K562 (cell line): ENCODE data around the gene EMC9. TPM values are rescaled to one million over a fixed set of nuclear protein-coding genes. Genes with fewer than 3 reads are reported as not detected.

Source experiments
- ATAC-seq: fragments of 200-7000 bp; cut with Tn5 transposase; 3 replicates; pipeline ENCODE4 v1.9.1; 2020; ENCODE audit warnings: moderate library complexity
- BruUV-seq: library from RNA; stranded (reverse); fragments of 400-500 nt; replicated peaks from 2 replicates; lab custom pipeline; 2021; lab: Mats Ljungman, UMichigan
- CTCF ChIA-PET: fragments of 300-600 bp; formaldehyde crosslinking; extraction: SDS; loops from one replicate; lab custom pipeline; 2021; ENCODE audit warnings: low intra/inter-chr PET ratio; lab: Yijun Ruan, JAX
- POLR2A ChIA-PET: fragments of 300-600, 350-650 bp; sonication (Branson Sonifier 250); formaldehyde crosslinking; extraction: SDS; loops from one replicate; lab custom pipeline; 2021; ENCODE audit warnings: antibody characterized with exemption, inconsistent platforms; lab: Yijun Ruan, JAX
- DNase-seq, 4 experiments: peaks; one replicate each; pipeline versions ENCODE4 v3.0.0 to v3.0.0-alpha.2; 2011 to 2018; ENCODE audit warnings: low spot score in 3 of 4, mixed read lengths in 3 of 4; ENCODE audit errors: extremely low read depth in 1 of 4
- FAIRE-seq: peaks from 2 replicates; lab custom pipeline; 2011; peaks lifted over from hg19 to GRCh38; lab: Jason Lieb, UNC
- H2AFZ ChIP-seq: 2 replicates; pipeline ENCODE4 v1.6.0; 2011; ENCODE audit warnings: low read depth, low read length, control low read depth, inconsistent platforms
- H3K27ac ChIP-seq: fragments of 200-600 bp; 3 replicates; pipeline ENCODE4 v1.8.0; 2011; ENCODE audit warnings: low read depth, mild to moderate bottlenecking, control low read depth, inconsistent platforms, low read length, moderate library complexity, mixed read lengths; ENCODE audit errors: extremely low read depth
- H3K27me3 ChIP-seq, 2 experiments: fragments of 300-600 bp in 1 of 2; 2 replicates in 1 of 2; 3 replicates in 1 of 2; pipeline versions ENCODE4 v1.6.0 to v1.8.0; 2011; ENCODE audit warnings: inconsistent platforms in 2 of 2, low read length in 2 of 2, mild to moderate bottlenecking in 1 of 2, mixed read lengths in 1 of 2, moderate library complexity in 1 of 2; ENCODE audit not compliant: control insufficient read depth in 2 of 2, insufficient read depth in 2 of 2
- H3K36me3 ChIP-seq: fragments of 300-600 bp; 3 replicates; pipeline ENCODE4 v1.8.0; 2011; ENCODE audit warnings: mild to moderate bottlenecking, low read length, inconsistent platforms; ENCODE audit not compliant: control insufficient read depth, insufficient read depth
- H3K4me1 ChIP-seq, 2 experiments: fragments of 200-600 bp in 1 of 2; replicated peaks in 1 of 2; 2 replicates in 1 of 2; 3 replicates in 1 of 2; pipeline versions ENCODE4 v1.5.1 to v1.8.0; 2011; ENCODE audit warnings: inconsistent platforms in 2 of 2, low read length in 2 of 2, mild to moderate bottlenecking in 1 of 2, mixed read lengths in 1 of 2, moderate library complexity in 1 of 2; ENCODE audit not compliant: control insufficient read depth in 2 of 2, insufficient read depth in 2 of 2
- H3K4me2 ChIP-seq: 2 replicates; pipeline ENCODE4 v1.6.1; 2011; ENCODE audit warnings: low read length, control low read depth, inconsistent platforms, mixed read lengths; ENCODE audit not compliant: insufficient read depth
- H3K4me3 ChIP-seq: fragments of 200-600 bp; sonication (generic), shearing (Covaris generic); 2 replicates; pipeline ENCODE4 v1.5.1; 2016; ENCODE audit warnings: control low read depth, inconsistent platforms
- H3K79me2 ChIP-seq: fragments of 200-600 bp; 3 replicates; pipeline ENCODE4 v1.8.0; 2011; ENCODE audit warnings: low read length, inconsistent platforms; ENCODE audit not compliant: control insufficient read depth, insufficient read depth
- H3K9ac ChIP-seq, 2 experiments: 2 replicates each; pipeline versions ENCODE4 v1.6.0 to v1.6.1; 2011; ENCODE audit warnings: low read depth in 2 of 2, low read length in 2 of 2, control low read depth in 1 of 2, inconsistent platforms in 1 of 2, mild to moderate bottlenecking in 1 of 2, mixed read lengths in 1 of 2; ENCODE audit not compliant: insufficient read depth in 1 of 2
- H3K9me1 ChIP-seq: one replicate; pipeline ENCODE4 v1.6.0; 2011; ENCODE audit warnings: inconsistent platforms, mild to moderate bottlenecking, low read length, moderate library complexity; ENCODE audit not compliant: control insufficient read depth, insufficient read depth
- H3K9me3 ChIP-seq: replicated peaks from 2 replicates; pipeline ENCODE4 v1.5.1; 2011; ENCODE audit warnings: low read depth, low read length, inconsistent platforms; ENCODE audit not compliant: control insufficient read depth, insufficient read depth
- H4K20me1 ChIP-seq: replicated peaks from 2 replicates; pipeline ENCODE4 v1.6.1; 2011; ENCODE audit warnings: low read length, inconsistent platforms, mixed read lengths; ENCODE audit not compliant: control insufficient read depth, insufficient read depth
- CHAMP1 ChIP-seq: fragments of 450-650 bp; IDR thresholded peaks from 2 replicates; pipeline ENCODE4 v1.6.1; 2016; ENCODE audit warnings: mild to moderate bottlenecking
- LARP7 ChIP-seq: fragments of 450-650 bp; IDR thresholded peaks from 2 replicates; pipeline ENCODE4 v1.6.1; 2016
- NR3C1 ChIP-seq: sonication (generic); formaldehyde crosslinking; IDR thresholded peaks from 2 replicates; pipeline ENCODE4 v1.8.1; 2022; ENCODE audit warnings: missing genetic modification reagents
- TCF15 ChIP-seq: fragments of 250-450 bp; sonication (Bioruptor Pico); IDR thresholded peaks from 2 replicates; pipeline ENCODE4 v1.8.0; 2022; ENCODE audit warnings: moderate library complexity, mild to moderate bottlenecking, inconsistent platforms
- ZBTB26 ChIP-seq: fragments of 450-650 bp; formaldehyde crosslinking; IDR thresholded peaks from 2 replicates; pipeline ENCODE4 v1.4.0; 2022; ENCODE audit warnings: missing genetic modification characterization
- ZNF217 ChIP-seq: sonication (generic); formaldehyde crosslinking; IDR thresholded peaks from 2 replicates; pipeline ENCODE4 v1.8.0; 2022; ENCODE audit warnings: mild to moderate bottlenecking, missing genetic modification reagents
- ZNF224 ChIP-seq: sonication (generic); formaldehyde crosslinking; IDR thresholded peaks from 2 replicates; pipeline ENCODE4 v1.8.0; 2022; ENCODE audit warnings: mild to moderate bottlenecking, missing genetic modification reagents
- ZNF592 ChIP-seq: fragments of 450-650 bp; IDR thresholded peaks from 2 replicates; pipeline ENCODE4 v1.6.1; 2017; ENCODE audit warnings: antibody characterized with exemption, mild to moderate bottlenecking
- ZNF780A ChIP-seq: fragments of 250-450 bp; sonication (Bioruptor Pico); IDR thresholded peaks from 2 replicates; pipeline ENCODE4 v1.5.0; 2021; ENCODE audit warnings: mild to moderate bottlenecking
- WGBS: fragments of 100-300 bp; shearing (Covaris generic); methylation state at CpG from one replicate; pipeline ENCODE4 v1.1.6; 2016; ENCODE audit warnings: low coverage, mixed read lengths; ENCODE audit not compliant: insufficient coverage; ENCODE audit errors: missing lambda C conversion rate; 5-methylcytosine and 5-hydroxymethylcytosine counted together
- in situ Hi-C: fragments of 300-500 bp; cut with MboI; formaldehyde crosslinking; loops from 4 replicates; pipeline ENCODE4 v1.15.0; 2018; ENCODE audit warnings: inconsistent platforms, mixed read lengths
- intact Hi-C: fragments of 100-400 bp; cut with micrococcal nuclease; formaldehyde crosslinking; loops from 2 replicates; pipeline ENCODE4 v1.14.2; 2022
- polyA plus RNA-seq, 8 experiments: library from polyadenylated mRNA; depleted of rRNA in 4 of 8; stranded (reverse) in 5 of 8; unstranded in 3 of 8; fragments of >200 nt; fragmentation: Nextera tagmentation in 2 of 8; fragmentation: Illumina TruSeq in 1 of 8; extraction: Ambion mirVana in 2 of 8; extraction: Trizol in 1 of 8; gene quantifications; 2 replicates each; pipeline versions ENCODE4 v1.2.1 to v1.2.3, GENCODE V29; 2011 to 2014; ENCODE audit warnings: inconsistent platforms in 1 of 8, missing spikeins in 1 of 8
- total RNA-seq, 7 experiments: library from RNA; depleted of rRNA in 6 of 7; stranded (reverse); fragments of >200 nt in 6 of 7; fragmentation: Illumina TruSeq in 2 of 7; extraction: Trizol in 2 of 7; gene quantifications; 2 replicates each; pipeline versions ENCODE4 v1.2.1 to v1.2.3, GENCODE V29; 2011 to 2021; ENCODE audit warnings: low replicate concordance in 1 of 7

EMC9 gene
- total and polyA plus RNA-seq, 9 of the 15 experiments (the other 6 are each of a cell fraction or from before 2014, with no cell fraction given), result 3.1 to 13.2 (median 7.8) TPM

GRCh38 chr14:24143511-24143910 lies 2.1 kb upstream of the EMC9 start:
- Histone ChIP-seq H3K9me3 (no peaks in the 10 kb centered on the region), H3K36me3 (peaks cover 39% of the 10 kb centered on the region; the same call in 2 of the 3 replicates), H3K4me1 (peaks cover 32 to 47% of the 10 kb centered on the region in 2 experiments; a peak in 4 of 5 replicates), H3K9ac (no peak overlapping the region; a peak in 1 of 4 replicates), H4K20me1 (no peaks in the 10 kb centered on the region; the same call in 1 of the 2 replicates), H3K79me2 (peaks cover 52% of the 10 kb centered on the region), H3K27ac (no peak overlapping the region), H3K27me3 (no peaks in the 10 kb centered on the region), H2AFZ (no peak overlapping the region), H3K4me3 (no peak overlapping the region), H3K4me2 (no peak overlapping the region), H3K9me1 (peaks cover 5% of the 10 kb centered on the region)
- FAIRE-seq (no peak), ATAC-seq (no peak), DNase-seq (no peak)
- ChIA-PET CTCF (no interaction called here), POLR2A (no interaction called here)
- intact Hi-C loops, result loop anchor here (10.0 kb wide), 1 partner anchor 49 kb away; the partner anchor contains the start of gene PCK2
- no TSS peak for BruUV-seq
- TF ChIP-seq ZNF217 (CRISPR knock-in tag), result no peak
- no peak for TF ChIP-seq LARP7
- TF ChIP-seq ZBTB26, result no peak
- no peak for TF ChIP-seq NR3C1
- no peak for TF ChIP-seq ZNF224 (CRISPR knock-in tag)
- no peak for TF ChIP-seq CHAMP1
- TF ChIP-seq ZNF592, result no peak
- no peak for TF ChIP-seq TCF15 (CRISPR knock-in tag)
- no peak for TF ChIP-seq ZNF780A (CRISPR knock-in tag)
- in situ Hi-C loops, result no loop called here
- 24% methylated on average over 2 of the region's 2 CpGs for WGBS
